ENCODE measurements around the gene NDUFS2. TPM values are rescaled to one million over a fixed set of nuclear protein-coding genes. Genes with fewer than 3 reads are reported as not detected.
A peak's percentile ranks its signal among the peaks of the same experiment; 100 is the strongest.

NDUFS2 gene
- total and polyA plus RNA-seq, 10 of the 15 experiments (the other 5 are each of a cell fraction or from before 2014, with no cell fraction given): 66.5 to 215 (median 148) TPM

GRCh38 chr1:161201836-161202712, at the start of gene NDUFS2 (continued):
- TF ChIP-seq ZNF687 (IDR thresholded peaks at IDR 0.05) (peak; percentile 84), PRDM15 (CRISPR knock-in tag; IDR thresholded peaks at IDR 0.05) (no peak), YY1 (IDR thresholded peaks at IDR 0.05; ENCODE audit: low read depth, low read length) (peak; percentile 100), IKZF2 (IDR thresholded peaks at IDR 0.05) (peak; percentile 38 to 41; a peak in 3 of 4 replicates), KLF5 (IDR thresholded peaks at IDR 0.05; ENCODE audit: partially characterized antibody) (peak; percentile 86), MXI1 (IDR thresholded peaks at IDR 0.05; ENCODE audit: low read depth, low read length) (peak; percentile 53; the same call in 1 of the 2 replicates), TARDBP (IDR thresholded peaks at IDR 0.05; ENCODE audit: borderline replicate concordance) (peak; percentile 88), NBN (IDR thresholded peaks at IDR 0.05) (0 out of 2 replicates have a peak, but pooled peaks have one; percentile 63), SMAD1 (IDR thresholded peaks at IDR 0.05; ENCODE audit: low read depth, partially characterized antibody) (no peak), TAF1 (IDR thresholded peaks at IDR 0.05; ENCODE audit: borderline replicate concordance, low read depth, low read length) (peak; percentile 98), RUNX3 (IDR thresholded peaks at IDR 0.05; ENCODE audit: low read length) (peak; percentile 58), ZBTB40 (IDR thresholded peaks at IDR 0.05; ENCODE audit: borderline replicate concordance) (peak; percentile 93), HDGF (IDR thresholded peaks at IDR 0.05) (no peak; the same call in 1 of the 2 replicates), E4F1 (IDR thresholded peaks at IDR 0.05; ENCODE audit: borderline replicate concordance, partially characterized antibody) (peak; percentile 75)
